B cell (primary cell): ENCODE measurements around the gene NOC2L. TPM values are rescaled to one million over a fixed set of nuclear protein-coding genes. Genes with fewer than 3 reads are reported as not detected.

Experiments
- ATAC-seq: fragments of 200-7000 bp; cut with Tn5 transposase; one replicate; pipeline ENCODE4 v1.10.0; 2021; ENCODE audit warnings: low read depth, mild to moderate bottlenecking, moderate number of reproducible peaks, moderate library complexity
- CTCF ChIA-PET: fragments of 350-600 bp; sonication (Branson Sonifier 250); formaldehyde crosslinking; loops from one replicate; lab custom pipeline; 2021; ENCODE audit warnings: antibody characterized with exemption, inconsistent platforms; lab: Charles Lee
- POLR2A ChIA-PET: fragments of 350-600 bp; sonication (Branson Sonifier 250); formaldehyde crosslinking; loops from one replicate; lab custom pipeline; 2021; ENCODE audit warnings: antibody characterized with exemption; lab: Charles Lee
- DNase-seq: peaks from one replicate; pipeline ENCODE4 v3.0.0; 2013
- H2AFZ ChIP-seq: 2 replicates; pipeline ENCODE4 v1.6.1; 2012; ENCODE audit warnings: mild to moderate bottlenecking, low read depth, low read length; ENCODE audit not compliant: insufficient read depth, poor library complexity, severe bottlenecking
- H3K27ac ChIP-seq, 2 donors: 1 replicate in 1 of 2; 2 replicates in 1 of 2; pipeline ENCODE4 v1.5.1; 2012 to 2013; ENCODE audit warnings: low read length in 2 of 2, mild to moderate bottlenecking in 2 of 2, moderate library complexity in 1 of 2
- H3K27me3 ChIP-seq, 4 experiments: fragments of 200-600 bp in 1 of 4; sonication (generic) in 1 of 4; replicated peaks in 1 of 4; 1 replicate in 2 of 4; 2 replicates in 2 of 4; pipeline versions ENCODE4 v1.6.1 to v1.7.0; 2013 to 2016; ENCODE audit warnings: low read length in 3 of 4, mild to moderate bottlenecking in 2 of 4, mixed read lengths in 1 of 4, moderate library complexity in 1 of 4; ENCODE audit not compliant: insufficient read depth in 4 of 4, control insufficient read depth in 3 of 4; ENCODE audit errors: control extremely low read depth in 1 of 4
- H3K36me3 ChIP-seq, 2 experiments: replicated peaks in 1 of 2; 1 replicate in 1 of 2; 2 replicates in 1 of 2; pipeline versions ENCODE4 v1.6.1 to v1.7.1; 2013; ENCODE audit warnings: low read length in 1 of 2; ENCODE audit not compliant: insufficient read depth in 2 of 2, control insufficient read depth in 1 of 2; ENCODE audit errors: control extremely low read depth in 1 of 2, extremely low read depth in 1 of 2
- H3K4me1 ChIP-seq, 2 donors: fragments of 200-600 bp in 1 of 2; sonication (generic) in 1 of 2; 1 replicate in 1 of 2; 2 replicates in 1 of 2; pipeline versions ENCODE4 v1.5.1 to v1.6.1; 2013 to 2017; ENCODE audit warnings: low read length in 2 of 2; ENCODE audit not compliant: control insufficient read depth in 2 of 2, insufficient read depth in 2 of 2
- H3K4me2 ChIP-seq: replicated peaks from 2 replicates; pipeline ENCODE3; 2012; ENCODE audit warnings: mild to moderate bottlenecking, low read depth, low read length; ENCODE audit not compliant: poor library complexity, severe bottlenecking
- H3K4me3 ChIP-seq, 5 experiments: fragments of 200-600 bp in 1 of 5; sonication (generic) in 1 of 5; 1 replicate in 3 of 5; 2 replicates in 2 of 5; pipeline versions ENCODE4 v1.5.1 to v1.7.0; 2011 to 2016; ENCODE audit warnings: low read length in 4 of 5, mild to moderate bottlenecking in 4 of 5, low read depth in 2 of 5, control low read depth in 1 of 5, moderate library complexity in 1 of 5; ENCODE audit not compliant: insufficient read depth in 1 of 5; ENCODE audit errors: control extremely low read depth in 1 of 5, extremely low read depth in 1 of 5
- H3K79me2 ChIP-seq: fragments of 200-600 bp; sonication (generic); one replicate; pipeline ENCODE4 v1.6.0; 2016; ENCODE audit warnings: low read length; ENCODE audit not compliant: control insufficient read depth, insufficient read depth
- H3K9ac ChIP-seq: fragments of 200-600 bp; sonication (generic); 2 replicates; pipeline ENCODE4 v1.6.1; 2017; ENCODE audit warnings: mild to moderate bottlenecking, low read length, moderate library complexity
- H3K9me3 ChIP-seq, 3 donors: one replicate each; pipeline versions ENCODE4 v1.6.1 to v1.7.1; 2013; ENCODE audit warnings: low read length in 2 of 3; ENCODE audit not compliant: control insufficient read depth in 2 of 3, insufficient read depth in 1 of 3; ENCODE audit errors: control extremely low read depth in 1 of 3
- H4K20me1 ChIP-seq: 2 replicates; pipeline ENCODE4 v1.6.0; 2012; ENCODE audit warnings: mild to moderate bottlenecking, low read length; ENCODE audit not compliant: insufficient read depth, control insufficient read depth, poor library complexity, severe bottlenecking
- H3K27ac Mint-ChIP-seq: one replicate; pipeline ENCODE4 v1.8.0; 2021; ENCODE audit warnings: mixed read lengths
- H3K27me3 Mint-ChIP-seq: one replicate; pipeline ENCODE4 v1.8.0; 2021; ENCODE audit warnings: mixed read lengths
- H3K4me1 Mint-ChIP-seq: one replicate; pipeline ENCODE4 v1.8.0; 2021; ENCODE audit warnings: mixed read lengths
- H3K4me3 Mint-ChIP-seq: one replicate; pipeline ENCODE4 v1.8.0; 2021; ENCODE audit warnings: mixed read lengths
- H3K9me3 Mint-ChIP-seq: one replicate; pipeline ENCODE4 v1.8.0; 2022; ENCODE audit warnings: mixed read lengths; ENCODE audit not compliant: insufficient read depth
- CTCF ChIP-seq: fragments of 200-600 bp; IDR thresholded peaks from one replicate; pipeline ENCODE4 v1.8.0; 2022; ENCODE audit warnings: antibody characterized with exemption, mild to moderate bottlenecking
- EZH2 ChIP-seq: IDR thresholded peaks from 2 replicates; pipeline ENCODE4 v1.6.1; 2012; ENCODE audit warnings: borderline replicate concordance, low read depth, mild to moderate bottlenecking, moderate library complexity, low read length; ENCODE audit not compliant: insufficient read depth, poor library complexity, severe bottlenecking
- WGBS: methylation state at CpG from one replicate; pipeline ENCODE4 v1.1.5; 2013; ENCODE audit warnings: missing lambda C conversion rate; ENCODE audit not compliant: insufficient coverage; 5-methylcytosine and 5-hydroxymethylcytosine counted together
- intact Hi-C: fragments of 100-400 bp; cut with micrococcal nuclease; formaldehyde crosslinking; loops from one replicate; pipeline ENCODE4 v1.10.0; 2022
- polyA plus RNA-seq: library from polyadenylated mRNA; depleted of rRNA; stranded (reverse); fragments of >200 nt; gene quantifications from 2 replicates; pipeline ENCODE4 v1.2.3, GENCODE V29; 2012
- total RNA-seq, 2 donors: library from RNA; stranded (reverse); fragments of 120-200 nt in 1 of 2; gene quantifications; 1 replicate in 1 of 2; 2 replicates in 1 of 2; pipeline versions ENCODE4 v1.2.3 to v1.2.4, GENCODE V29; 2013 to 2022

Gene NOC2L
- total and polyA plus RNA-seq, 2 donors (not counting 1 experiment from before 2014, with no cell fraction given): 48.0 to 64.1 TPM

- ChIA-PET CTCF (interaction anchor here (0.7 kb wide), 1 partner anchor 93 kb away, joined by 3 read pairs; no protein-coding TSS in a partner anchor), POLR2A (no interaction called here)
- H3K9me3 ChIP-seq: no peaks in the 10 kb centered on the region
- peaks cover 0 to 4% (median 2%) of the 10 kb centered on the region in 4 experiments for H3K27me3 ChIP-seq
- H3K4me3 ChIP-seq: no peak overlapping the region
- no peak overlapping the region for H3K4me2 ChIP-seq
- TF ChIP-seq CTCF: no peak
- intact Hi-C loops: no loop called here
- WGBS: 96% methylated on average over 53 of the region's 57 CpGs
- Mint-ChIP-seq H3K4me3 (peak overlapping the region; percentile 63), H3K4me1 (peaks cover 11% of the 10 kb centered on the region), H3K27ac (no peak overlapping the region), H3K9me3 (no peaks in the 10 kb centered on the region), H3K27me3 (no peaks in the 10 kb centered on the region)
- H3K4me1 ChIP-seq: peaks cover 33 to 40% of the 10 kb centered on the region in 2 donors
- no peaks in the 10 kb centered on the region for H3K36me3 ChIP-seq
- no peak overlapping the region for H3K9ac ChIP-seq
- no peak overlapping the region for H3K27ac ChIP-seq
- ATAC-seq (no peak), DNase-seq (no peak)
- H3K79me2 ChIP-seq: peaks cover 14% of the 10 kb centered on the region
- peaks cover 14% of the 10 kb centered on the region for H4K20me1 ChIP-seq
- no peak overlapping the region for H2AFZ ChIP-seq
Measured at GRCh38 chr1:962381-963300, 3.6 kb upstream of the NOC2L start.

- peaks cover 28% of the 10 kb centered on the region for H4K20me1 ChIP-seq
- peaks cover 20% of the 10 kb centered on the region for H3K79me2 ChIP-seq
- peak overlapping the region in 4 of 5 experiments; percentile 28 to 93 (median 60) for H3K4me3 ChIP-seq
- H3K9ac ChIP-seq: peak overlapping the region; percentile 98
- H3K4me2 ChIP-seq: peak overlapping the region; percentile 83
- Mint-ChIP-seq H3K9me3 (no peaks in the 10 kb centered on the region), H3K4me1 (peaks cover 14% of the 10 kb centered on the region), H3K4me3 (peak overlapping the region; percentile 75), H3K27me3 (no peaks in the 10 kb centered on the region), H3K27ac (no peak overlapping the region)
- peak overlapping the region; percentile 98 for H2AFZ ChIP-seq
- no peaks in the 10 kb centered on the region for H3K27me3 ChIP-seq
- TF ChIP-seq EZH2 (no peak), CTCF (no peak)
- H3K9me3 ChIP-seq: no peaks in the 10 kb centered on the region
- peaks cover 0 to 11% of the 10 kb centered on the region in 2 experiments for H3K36me3 ChIP-seq
- CTCF ChIA-PET: no interaction called here
- intact Hi-C loops: no loop called here
- POLR2A ChIA-PET: no interaction called here
- DNase-seq (no peak), ATAC-seq (no peak)
- no peak overlapping the region for H3K27ac ChIP-seq
- H3K4me1 ChIP-seq: peaks cover 28 to 36% of the 10 kb centered on the region in 2 donors
- 42% methylated on average over 56 of the region's 56 CpGs for WGBS
Measured at GRCh38 chr1:961132-961669, 2.1 kb upstream of the NOC2L start.
